NCI-H1694 treated with DMSO at 0.1 percent for 48 hours (cell line): ENCODE results near the gene CLDN5.
A peak's percentile ranks its signal among the peaks of the same experiment; 100 is the strongest.

Experiments used
- DNase-seq: peaks from one replicate; lab custom pipeline; 2025; lab: John Stamatoyannopoulos, UW

The CLDN5 gene

DNA sequence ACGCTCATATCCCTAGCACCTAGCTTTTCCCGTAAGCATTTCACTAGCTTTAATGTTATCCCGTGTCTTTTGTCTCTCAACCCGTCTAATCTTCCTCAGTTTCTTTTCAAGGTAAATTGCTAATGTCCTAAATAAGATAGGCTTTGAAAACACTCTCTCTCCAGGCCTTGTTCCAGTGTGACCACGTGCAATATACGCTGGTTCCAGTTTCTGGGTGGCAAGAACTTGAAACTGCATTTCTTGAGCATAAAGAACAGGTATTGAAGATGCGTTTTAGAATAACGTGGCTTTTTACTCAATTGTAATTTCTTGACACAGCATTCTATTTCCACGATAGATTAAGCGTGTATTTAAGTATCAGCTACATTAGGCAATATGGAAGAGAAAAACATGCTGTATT is 43.4 kb downstream of the CLDN5 start:
- no peak for DNase-seq

DNA sequence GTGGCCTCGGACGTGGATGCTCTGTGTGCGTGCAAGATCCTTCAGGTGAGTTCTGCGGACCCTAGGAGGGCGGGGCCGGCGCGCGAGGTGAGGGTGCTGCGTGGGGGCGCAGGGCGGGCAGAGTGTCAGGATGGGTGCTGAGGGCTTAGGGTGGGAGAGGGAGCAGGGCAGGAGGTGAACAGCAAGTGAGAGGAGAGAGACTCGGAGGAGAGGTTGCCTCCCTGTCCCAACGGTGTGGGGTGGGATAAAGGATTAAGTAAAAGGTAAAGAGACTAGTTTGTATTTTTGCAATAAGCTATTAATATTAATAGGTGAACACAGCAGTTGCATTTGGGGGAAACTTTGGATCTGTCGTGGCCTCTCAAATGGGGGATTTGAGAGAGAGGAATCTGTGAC is 44.0 kb downstream of the CLDN5 start:
- no peak for DNase-seq

DNA sequence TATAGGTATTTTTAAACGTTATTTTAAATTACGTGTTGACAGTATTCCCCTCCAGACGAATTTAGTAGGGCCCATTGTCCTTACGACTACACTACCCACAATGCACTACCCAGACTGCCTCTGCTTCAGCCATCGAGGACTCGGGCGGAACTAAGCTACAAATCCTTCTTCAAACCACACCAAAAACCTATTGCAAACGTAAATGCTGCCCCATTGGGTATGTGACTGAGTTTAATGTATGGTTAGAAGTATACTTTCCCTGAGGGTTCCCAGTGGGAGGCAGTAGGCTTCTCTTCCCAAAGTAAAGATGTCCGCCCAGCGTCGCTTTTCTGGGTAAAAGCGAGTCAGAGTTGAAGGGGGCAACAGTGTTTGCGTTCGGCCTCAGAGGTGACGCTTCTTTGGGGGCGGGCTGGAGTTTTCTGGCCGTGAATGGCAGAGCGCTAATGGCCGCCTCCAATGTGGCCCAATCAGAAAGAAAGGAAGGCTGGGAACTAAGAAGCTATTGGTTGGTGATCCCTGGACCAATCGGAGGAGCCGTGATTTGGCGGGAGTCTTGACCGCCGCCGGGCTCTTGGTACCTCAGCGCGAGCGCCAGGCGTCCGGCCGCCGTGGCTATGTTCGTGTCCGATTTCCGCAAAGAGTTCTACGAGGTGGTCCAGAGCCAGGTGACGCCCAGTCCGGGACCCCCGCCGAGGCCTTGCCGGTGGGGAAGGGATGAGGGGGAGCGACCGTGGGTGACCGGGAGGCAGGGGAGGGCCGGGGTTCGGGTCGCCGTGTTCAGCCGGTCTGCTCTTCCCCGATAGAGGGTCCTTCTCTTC is 44.6 kb downstream of the CLDN5 start, which contains the start of gene CDC45:
Gene CDC45 (plus strand): TSS at position 566 of the 818 bp plus-strand sequence. CDS start 49 bp downstream, at position 615.
- DNase-seq = peak; percentile 95

DNA sequence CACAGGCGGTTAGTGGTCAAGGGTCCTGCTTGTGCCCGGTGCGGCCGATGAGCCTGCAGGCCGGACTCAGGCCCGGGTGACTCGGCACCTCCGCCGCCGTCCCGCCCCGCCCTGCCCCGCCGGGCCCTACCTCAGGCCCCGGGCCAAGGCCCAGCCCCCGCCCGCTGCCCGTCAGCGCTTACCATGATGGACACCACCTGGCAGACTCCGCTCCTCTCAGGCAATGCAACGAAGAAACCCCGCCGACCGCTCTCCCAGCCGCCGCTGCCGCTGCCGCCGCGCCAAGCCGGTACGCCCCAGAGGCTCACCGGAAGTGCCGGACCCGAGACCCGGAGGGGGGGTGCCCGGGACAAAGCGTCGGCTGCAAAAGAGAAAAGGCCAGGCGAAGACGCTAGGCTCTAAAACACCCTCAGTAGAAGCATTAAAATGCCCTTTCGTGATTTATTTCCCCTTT is 45.3 kb downstream of the CLDN5 start, which contains the start of gene UFD1:
Gene UFD1 (minus strand): TSS at position 293 of the 454 bp plus-strand sequence. CDS start 108 bp downstream, at position 185.
- DNase-seq = peak; percentile 82

DNA sequence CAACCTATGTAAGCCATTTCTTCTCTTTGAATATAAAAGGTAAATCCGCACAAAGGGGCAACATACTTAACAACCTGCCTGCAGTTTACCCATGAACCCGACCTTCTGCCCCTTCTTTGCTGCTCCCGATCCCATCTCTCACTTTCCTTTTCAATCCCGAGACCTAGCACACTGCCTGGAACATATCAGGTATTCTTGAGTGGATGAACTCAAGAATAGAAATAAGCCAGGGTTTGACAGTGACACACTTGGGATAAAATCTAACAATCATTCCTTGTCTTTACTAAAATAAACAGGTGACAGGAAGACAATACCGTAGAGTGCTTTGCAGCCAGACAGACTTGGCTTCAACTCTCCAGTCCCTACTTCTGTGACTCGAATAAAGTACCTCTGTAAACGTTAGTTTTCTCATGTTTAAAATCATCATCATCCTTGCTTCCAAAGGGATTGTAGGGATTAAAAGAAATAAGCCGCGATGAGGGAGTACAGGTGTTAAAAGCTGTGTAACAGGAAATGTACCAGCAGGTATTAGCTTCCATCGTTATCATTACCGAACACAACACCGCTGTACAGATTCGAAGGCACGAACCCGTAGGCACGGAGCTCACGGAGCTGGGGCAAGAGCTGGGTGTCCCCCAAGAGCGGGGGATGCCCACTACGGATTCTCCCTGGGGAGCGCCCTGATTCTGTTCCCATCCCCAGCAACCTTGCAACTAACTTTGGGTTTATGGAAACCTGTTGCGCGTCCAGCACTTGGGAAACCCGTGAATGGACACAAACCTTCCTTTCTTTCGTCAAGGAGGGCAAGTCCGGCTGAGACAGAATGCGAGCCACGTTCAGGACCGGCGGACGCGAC is 45.9 kb downstream of the CLDN5 start:
- no peak for DNase-seq

DNA sequence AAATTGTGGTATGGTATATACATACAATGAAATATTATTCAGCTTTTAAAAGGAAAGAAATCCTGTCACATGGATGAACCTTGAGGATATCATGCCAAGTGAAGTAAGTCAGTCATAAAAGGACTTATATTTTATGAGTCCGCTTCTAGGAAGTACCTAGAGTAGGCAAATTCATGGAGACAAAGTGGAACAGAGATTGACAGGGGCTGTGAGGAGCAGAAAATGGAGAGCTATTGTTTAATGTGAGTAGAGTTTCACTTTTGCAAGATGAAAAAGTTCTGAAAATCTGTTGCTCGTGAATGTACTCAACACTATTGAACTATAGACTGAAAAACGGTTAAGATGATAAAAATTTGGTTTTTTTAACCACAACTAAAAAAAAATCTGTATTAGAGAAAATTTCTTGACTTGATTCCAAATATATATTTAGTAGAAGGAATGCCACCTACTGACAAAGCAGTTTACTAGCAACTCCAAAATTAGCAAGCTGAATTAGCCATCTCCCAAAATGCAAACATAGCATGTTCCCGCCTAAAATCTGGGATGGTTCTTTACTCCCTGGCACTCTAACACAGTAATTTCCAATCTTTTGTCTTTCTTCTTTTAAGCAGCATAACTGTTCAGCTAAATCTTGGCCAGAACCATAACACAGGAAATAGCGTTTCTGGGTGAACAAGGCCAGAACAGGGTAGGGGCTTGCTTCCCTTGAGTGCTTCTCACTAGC is 46.7 kb downstream of the CLDN5 start:
- peak; percentile 25 for DNase-seq

DNA sequence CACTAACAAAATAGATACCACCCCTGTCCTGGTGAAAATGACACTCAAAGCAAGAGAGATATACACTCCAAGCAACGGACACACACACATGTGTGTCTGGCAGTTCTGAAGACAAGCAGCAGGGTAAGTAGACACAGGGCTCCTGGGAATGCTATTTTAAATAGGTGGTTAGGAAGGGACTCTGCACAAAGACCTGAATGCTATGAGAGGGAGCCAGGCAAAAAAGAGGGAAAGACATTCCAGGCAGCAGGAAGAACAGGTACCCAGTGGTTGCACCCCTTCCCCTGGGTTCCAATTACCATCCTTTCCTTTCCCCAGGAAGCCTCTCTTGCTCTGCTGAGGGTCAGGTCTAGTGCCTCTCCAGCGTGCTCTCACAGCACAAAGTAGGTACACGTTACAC is 48.2 kb downstream of the CLDN5 start:
- no peak for DNase-seq

DNA sequence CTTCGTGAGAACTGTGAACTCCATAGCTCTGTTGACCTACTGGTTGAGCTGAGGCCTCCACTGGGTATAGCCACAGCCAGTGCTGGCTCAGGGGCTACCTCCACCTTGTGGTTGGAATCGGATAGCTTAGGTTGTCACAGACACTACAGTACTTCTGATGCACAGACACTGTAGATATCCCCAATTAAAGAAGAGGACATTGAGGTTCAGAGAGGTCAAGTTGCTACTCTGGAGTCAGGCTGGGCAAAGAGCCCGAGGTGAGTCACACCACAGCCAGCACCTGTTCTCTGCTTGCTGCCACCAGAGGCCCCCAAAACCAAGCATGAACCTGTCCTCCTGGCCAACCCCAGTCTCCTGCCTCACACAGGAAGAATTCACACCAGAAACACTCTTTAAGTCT is 50.6 kb downstream of the CLDN5 start:
- DNase-seq = no peak
